Activated naive CD8-positive, alpha-beta T cell treated with anti-CD3 and anti-CD28 coated beads, Interleukin-2, amount 50 U/mL, for 16 hours (primary cell): ENCODE data around the gene SLX9.
"Not testable (repeated sequence)": the region's sequence is repeated elsewhere in the genome, so short reads cannot be mapped to it uniquely, and the experiment has no call there.

Source experiments
- DNase-seq: peaks from one replicate; pipeline ENCODE4 v3.0.0-alpha.2; 2020; ENCODE audit warnings: low read depth, low spot score

The SLX9 gene

DNA sequence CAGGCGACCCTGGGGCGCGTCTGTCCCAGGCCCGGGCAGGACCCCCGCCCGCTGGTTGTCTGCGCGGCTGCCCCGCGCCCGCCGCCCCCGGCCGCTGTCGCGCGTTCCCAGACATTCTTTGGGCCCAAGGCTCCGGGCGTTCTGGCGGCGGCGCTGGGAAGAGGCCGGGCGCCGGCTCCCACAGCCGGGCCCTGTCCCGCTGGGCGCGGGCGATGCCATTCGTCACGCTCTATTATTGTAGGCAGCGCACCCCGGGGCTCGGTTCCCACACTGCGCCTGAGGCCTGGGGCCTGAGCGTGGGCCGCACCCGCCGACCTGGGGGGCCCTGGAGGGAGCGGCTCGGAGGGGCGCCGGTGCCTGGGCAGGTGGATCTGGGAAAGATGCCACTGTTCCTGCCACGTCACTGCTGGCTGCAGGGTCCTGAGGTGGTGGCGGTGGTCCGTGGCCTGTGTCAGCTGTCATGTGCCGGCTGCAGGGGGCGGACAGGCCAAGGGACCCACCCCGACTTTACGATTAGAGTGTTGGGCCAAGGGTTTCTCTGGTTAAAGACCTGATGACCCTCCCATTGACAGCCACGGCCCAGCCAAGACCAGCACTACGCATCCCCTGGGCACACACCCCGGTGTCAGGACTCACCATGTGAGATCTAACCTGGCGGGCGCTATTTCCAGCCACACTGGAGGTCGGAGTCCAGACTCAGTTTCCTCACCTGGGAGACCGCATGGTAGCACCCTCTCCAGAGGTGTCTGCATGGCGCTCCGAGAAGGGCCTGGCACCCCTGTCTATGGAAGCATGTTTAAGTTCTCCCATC, 79.5 kb downstream of the SLX9 start:
- DNase-seq: no peak

- no peak for DNase-seq
Measured at GRCh38 chr21:45019887-45020537, 80.2 kb downstream of the SLX9 start.

- DNase-seq: no peak
Measured at GRCh38 chr21:45020629-45021427, 81.0 kb downstream of the SLX9 start.

DNA sequence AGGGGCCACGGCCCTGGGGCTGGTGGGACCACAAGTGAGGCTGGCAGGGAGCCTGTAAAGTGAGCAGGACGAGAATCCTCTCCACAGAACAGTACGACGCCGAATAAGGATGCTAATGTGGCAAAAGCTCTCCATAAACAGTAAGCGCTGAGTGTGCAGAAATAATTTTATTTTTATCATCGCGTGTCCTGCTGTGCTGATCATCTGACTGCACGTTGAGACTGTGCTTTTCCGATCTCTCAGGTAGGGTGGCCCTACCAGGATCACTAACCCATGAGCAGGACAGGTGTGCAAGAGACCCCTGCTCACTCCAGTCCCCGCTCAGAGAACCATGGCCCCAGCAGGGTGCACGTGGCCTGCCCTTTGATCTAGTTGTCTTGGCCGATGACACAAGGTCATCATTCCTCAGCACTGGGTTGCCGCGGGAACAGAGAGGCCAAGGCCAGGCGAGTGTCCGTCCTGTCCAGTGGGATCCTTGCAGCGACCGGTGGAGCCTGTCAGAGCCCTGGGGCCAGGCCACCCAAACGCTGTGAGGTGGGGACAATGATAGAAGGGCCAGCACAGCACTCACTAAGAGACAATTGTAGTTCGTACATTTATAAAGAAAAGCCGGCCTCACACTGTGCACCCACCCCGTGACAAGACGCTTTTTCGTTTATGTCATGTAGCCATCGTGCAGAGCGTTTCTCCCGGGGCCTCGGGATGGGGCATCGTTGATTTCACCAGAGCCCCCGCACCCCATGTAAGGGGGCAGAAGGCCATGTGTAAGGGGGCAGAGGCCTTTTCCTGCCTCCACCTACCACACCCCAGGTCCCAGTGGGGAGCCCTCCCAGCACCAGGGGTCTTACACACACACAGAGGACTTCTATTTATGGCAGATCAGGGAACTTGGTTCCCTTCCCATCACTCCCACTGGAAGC, 81.9 kb downstream of the SLX9 start:
- no peak for DNase-seq

DNA sequence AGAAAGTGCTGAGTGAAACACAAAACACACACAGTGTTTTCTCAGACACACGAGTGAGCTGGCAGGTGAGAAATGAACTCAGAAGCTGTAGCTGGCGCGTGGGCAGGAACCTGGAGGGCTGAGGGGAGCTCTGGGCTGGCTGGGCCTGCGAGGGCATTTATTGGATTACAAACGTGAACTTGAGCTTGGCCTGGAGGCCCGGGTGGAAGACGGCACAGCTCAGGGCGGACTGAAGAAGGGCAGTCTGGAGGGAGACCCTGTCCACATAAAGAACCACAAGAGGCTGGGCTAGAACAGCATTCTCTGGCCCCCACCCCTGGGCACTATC, 82.5 kb downstream of the SLX9 start:
- DNase-seq: no peak

GRCh38 chr21:45022736-45023135, 82.9 kb downstream of the SLX9 start:
- DNase-seq: no peak

GRCh38 chr21:45024516-45024915, 84.7 kb downstream of the SLX9 start:
- DNase-seq: not testable (repeated sequence)

GRCh38 chr21:45026066-45026745, 86.4 kb downstream of the SLX9 start:
- no peak for DNase-seq
